ENCODE results near the gene SLF2. TPM values are rescaled to one million over a fixed set of nuclear protein-coding genes. Genes with fewer than 3 reads are reported as not detected.

Gene SLF2
- total RNA-seq, 2 donors from 2014 or later: 15.1 to 21.9 TPM

GRCh38 chr10:100984672-100985177 is 72.0 kb downstream of the SLF2 start:
- TF ChIP-seq, protein P1, sequence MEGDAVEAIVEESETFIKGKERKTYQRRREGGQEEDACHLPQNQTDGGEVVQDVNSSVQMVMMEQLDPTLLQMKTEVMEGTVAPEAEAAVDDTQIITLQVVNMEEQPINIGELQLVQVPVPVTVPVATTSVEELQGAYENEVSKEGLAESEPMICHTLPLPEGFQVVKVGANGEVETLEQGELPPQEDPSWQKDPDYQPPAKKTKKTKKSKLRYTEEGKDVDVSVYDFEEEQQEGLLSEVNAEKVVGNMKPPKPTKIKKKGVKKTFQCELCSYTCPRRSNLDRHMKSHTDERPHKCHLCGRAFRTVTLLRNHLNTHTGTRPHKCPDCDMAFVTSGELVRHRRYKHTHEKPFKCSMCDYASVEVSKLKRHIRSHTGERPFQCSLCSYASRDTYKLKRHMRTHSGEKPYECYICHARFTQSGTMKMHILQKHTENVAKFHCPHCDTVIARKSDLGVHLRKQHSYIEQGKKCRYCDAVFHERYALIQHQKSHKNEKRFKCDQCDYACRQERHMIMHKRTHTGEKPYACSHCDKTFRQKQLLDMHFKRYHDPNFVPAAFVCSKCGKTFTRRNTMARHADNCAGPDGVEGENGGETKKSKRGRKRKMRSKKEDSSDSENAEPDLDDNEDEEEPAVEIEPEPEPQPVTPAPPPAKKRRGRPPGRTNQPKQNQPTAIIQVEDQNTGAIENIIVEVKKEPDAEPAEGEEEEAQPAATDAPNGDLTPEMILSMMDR (IDR thresholded peaks at IDR 0.05): no peak
- no peaks in the 10 kb centered on the region for H3K9me3 ChIP-seq
- intact Hi-C loops (cut with DNase I): no loop called here
- H3K36me3 ChIP-seq: peaks cover 12% of the 10 kb centered on the region
- DNase-seq: no peak
- no peak overlapping the region for H3K27ac ChIP-seq
- no peak overlapping the region for H3K9ac ChIP-seq (ENCODE audit: low read depth in 2 of 2, low read length in 2 of 2)
- no peak overlapping the region for H3K4me3 ChIP-seq
- peaks cover 6% of the 10 kb centered on the region for H3K4me1 ChIP-seq
- no peaks in the 10 kb centered on the region for H3K27me3 ChIP-seq

DNA sequence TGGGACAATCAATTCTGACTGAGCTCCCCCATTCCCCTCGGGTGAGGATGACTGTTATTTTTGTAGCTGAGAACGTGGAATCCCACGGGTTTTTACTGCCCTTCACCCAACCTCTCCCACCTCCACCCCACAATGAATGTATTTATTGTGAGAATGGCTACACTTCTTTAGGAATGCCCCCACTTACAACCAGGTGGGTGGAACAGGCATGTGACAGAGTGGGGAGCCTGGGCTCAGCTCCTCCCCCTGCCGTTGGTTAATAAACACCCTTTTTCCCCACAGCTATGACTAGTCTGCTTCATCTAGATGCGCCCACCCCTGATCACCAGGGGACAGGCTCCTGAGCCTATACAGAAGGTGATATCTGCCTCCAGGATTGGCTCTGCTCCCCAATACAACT is 72.6 kb downstream of the SLF2 start:
- peaks cover 6% of the 10 kb centered on the region for H3K4me1 ChIP-seq
- H3K9ac ChIP-seq (ENCODE audit: low read depth in 2 of 2, low read length in 2 of 2): no peak overlapping the region
- no peaks in the 10 kb centered on the region for H3K9me3 ChIP-seq
- no peak overlapping the region for H3K27ac ChIP-seq
- TF ChIP-seq, protein P1 (IDR thresholded peaks at IDR 0.05): no peak
- H3K36me3 ChIP-seq: peaks cover 9% of the 10 kb centered on the region
- no peak for DNase-seq
- no peak overlapping the region for H3K4me3 ChIP-seq
- intact Hi-C loops (cut with DNase I): no loop called here
- no peaks in the 10 kb centered on the region for H3K27me3 ChIP-seq

DNA sequence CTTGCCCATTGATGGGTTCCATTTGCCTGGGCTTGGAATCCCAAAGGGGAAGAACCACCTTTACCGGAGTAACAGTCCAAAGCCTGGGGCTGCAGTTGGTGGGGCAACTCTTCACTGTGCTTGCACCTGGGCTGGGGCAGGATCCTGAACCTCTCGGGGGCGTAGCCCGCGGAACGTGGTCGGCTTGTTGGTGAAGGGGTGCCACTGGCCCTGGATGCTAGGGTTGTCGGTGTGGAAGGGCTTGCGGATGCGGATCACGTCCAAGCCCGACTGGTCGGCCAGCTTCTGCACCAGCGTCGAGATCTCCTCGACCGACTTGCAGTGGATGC is 73.8 kb downstream of the SLF2 start:
- Histone ChIP-seq H3K36me3 (no peaks in the 10 kb centered on the region), H3K27me3 (no peaks in the 10 kb centered on the region), H3K4me1 (peaks cover 6% of the 10 kb centered on the region), H3K4me3 (peak overlapping the region; percentile 86), H3K9ac (ENCODE audit: low read depth in 2 of 2, low read length in 2 of 2) (peak overlapping the region; percentile 75 to 85), H3K27ac (peak overlapping the region; percentile 84), H3K9me3 (no peaks in the 10 kb centered on the region)
- intact Hi-C loops (cut with DNase I): no loop called here
- TF ChIP-seq, protein P1 (IDR thresholded peaks at IDR 0.05): no peak
- no peak for DNase-seq

GRCh38 chr10:100986952-100987684 is 74.4 kb downstream of the SLF2 start, which contains the start of the genes MRPL43 and TWNK:
TSS of gene MRPL43 (minus strand) at chr10:100987497. CDS start at chr10:100987443, 54 bp downstream.
TSS of gene TWNK (plus strand) at chr10:100987543. CDS start at chr10:100988211, 668 bp downstream.
- H3K9ac ChIP-seq (ENCODE audit: low read depth in 2 of 2, low read length in 2 of 2): peak within 1 kb of the TSS; percentile 75 to 85
- H3K9me3 ChIP-seq: no peaks in the 10 kb centered on the region
- no peaks in the 10 kb centered on the region for H3K36me3 ChIP-seq
- peak; percentile 91 for DNase-seq
- H3K27me3 ChIP-seq: no peaks in the 10 kb centered on the region
- TF ChIP-seq, protein P1 (IDR thresholded peaks at IDR 0.05): no peak
- H3K4me1 ChIP-seq: peaks cover 6% of the 10 kb centered on the region
- H3K4me3 ChIP-seq: peak within 1 kb of the TSS; percentile 86
- intact Hi-C loops (cut with DNase I): no loop called here
- H3K27ac ChIP-seq: peak within 1 kb of the TSS; percentile 84

DNA sequence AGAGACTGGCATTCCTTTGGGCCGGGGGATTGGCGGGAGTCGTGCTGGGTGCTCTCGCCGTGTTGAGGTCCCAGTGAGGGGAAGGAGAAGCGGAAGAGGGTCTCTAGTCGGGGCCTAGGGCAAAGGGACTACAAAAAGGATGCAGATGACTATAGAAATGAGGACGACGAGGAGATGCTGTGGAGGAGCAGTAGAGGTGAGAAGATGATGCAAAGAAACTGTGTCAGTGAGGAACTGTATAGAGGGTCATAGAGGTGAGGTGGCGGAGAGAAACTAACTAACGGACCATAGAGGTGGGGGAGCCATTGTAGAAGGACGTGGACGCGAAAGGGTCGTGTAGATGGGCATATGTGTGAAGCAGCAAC is 74.9 kb downstream of the SLF2 start:
- H3K9me3 ChIP-seq: no peaks in the 10 kb centered on the region
- intact Hi-C loops (cut with DNase I): no loop called here
- H3K27ac ChIP-seq: peak overlapping the region; percentile 84
- TF ChIP-seq, protein P1 (IDR thresholded peaks at IDR 0.05): no peak
- DNase-seq: no peak
- no peaks in the 10 kb centered on the region for H3K27me3 ChIP-seq
- peak overlapping the region; percentile 75 to 85 for H3K9ac ChIP-seq (ENCODE audit: low read depth in 2 of 2, low read length in 2 of 2)
- no peaks in the 10 kb centered on the region for H3K36me3 ChIP-seq
- H3K4me1 ChIP-seq: peaks cover 6% of the 10 kb centered on the region
- peak overlapping the region; percentile 86 for H3K4me3 ChIP-seq
